Muscle layer of colon (tissue), 2 donors: ENCODE measurements around the gene AGFG2.
A peak's percentile ranks its signal among the peaks of the same experiment; 100 is the strongest.
"Not testable (repeated sequence)": the region's sequence is repeated elsewhere in the genome, so short reads cannot be mapped to it uniquely, and the experiment has no call there.

Experiments used
- H3K27ac ChIP-seq: one replicate; pipeline ENCODE4 v1.7.0; 2013; ENCODE audit warnings: low read depth, mild to moderate bottlenecking, low read length, moderate library complexity
- H3K27me3 ChIP-seq, 2 donors: one replicate each; pipeline ENCODE4 v1.7.0; 2013; ENCODE audit warnings: low read length in 2 of 2, mild to moderate bottlenecking in 2 of 2; ENCODE audit not compliant: insufficient read depth in 2 of 2, control insufficient read depth in 1 of 2
- H3K36me3 ChIP-seq: one replicate; pipeline ENCODE4 v1.7.0; 2013; ENCODE audit warnings: mild to moderate bottlenecking, low read length; ENCODE audit not compliant: insufficient read depth
- H3K4me1 ChIP-seq: one replicate; pipeline ENCODE4 v1.7.0; 2013; ENCODE audit warnings: mild to moderate bottlenecking, low read length; ENCODE audit not compliant: insufficient read depth
- H3K4me3 ChIP-seq, 2 donors: one replicate each; pipeline ENCODE4 v1.7.0; 2013; ENCODE audit warnings: low read length in 2 of 2, low read depth in 1 of 2, mild to moderate bottlenecking in 1 of 2, moderate library complexity in 1 of 2
- H3K9ac ChIP-seq: one replicate; pipeline ENCODE4 v1.7.0; 2013; ENCODE audit warnings: low read length
- H3K9me3 ChIP-seq: one replicate; pipeline ENCODE4 v1.7.0; 2013; ENCODE audit warnings: mild to moderate bottlenecking, low read length
- donor health status: abdominal sarcoma.
- donor health status: Adenocarcinoma of cecum.

Gene AGFG2

DNA sequence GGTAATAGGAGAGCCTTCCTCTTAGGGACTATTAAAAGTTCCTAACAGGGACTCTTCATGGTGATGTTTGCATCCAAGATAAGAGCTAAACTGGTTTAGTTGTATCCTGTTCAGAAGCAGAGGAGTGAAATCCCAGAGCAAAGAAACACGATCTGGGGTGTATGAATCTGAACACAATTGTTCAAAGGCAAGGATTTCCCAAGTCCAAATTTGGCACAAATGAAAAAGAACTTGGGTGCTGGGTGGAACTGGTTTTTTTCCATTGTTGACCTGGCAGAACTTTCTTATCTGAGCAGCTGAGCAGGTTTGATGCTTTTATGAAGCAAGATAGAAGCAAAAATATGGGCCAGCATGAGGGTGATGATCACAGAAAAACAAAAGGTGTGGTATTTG, 6.0 kb downstream of the AGFG2 start:
- H3K27ac ChIP-seq, result peak overlapping the region; percentile 90
- peaks cover 41% of the 10 kb centered on the region for H3K4me1 ChIP-seq
- no peak overlapping the region for H3K9ac ChIP-seq
- no peaks in the 10 kb centered on the region for H3K36me3 ChIP-seq
- H3K9me3 ChIP-seq, result no peaks in the 10 kb centered on the region
- no peaks in the 10 kb centered on the region for H3K27me3 ChIP-seq
- H3K4me3 ChIP-seq, result no peak overlapping the region

GRCh38 chr7:100545360-100546128, 6.5 kb downstream of the AGFG2 start:
- H3K36me3 ChIP-seq, result no peaks in the 10 kb centered on the region
- H3K9ac ChIP-seq, result no peak overlapping the region
- peaks cover 36% of the 10 kb centered on the region for H3K4me1 ChIP-seq

DNA sequence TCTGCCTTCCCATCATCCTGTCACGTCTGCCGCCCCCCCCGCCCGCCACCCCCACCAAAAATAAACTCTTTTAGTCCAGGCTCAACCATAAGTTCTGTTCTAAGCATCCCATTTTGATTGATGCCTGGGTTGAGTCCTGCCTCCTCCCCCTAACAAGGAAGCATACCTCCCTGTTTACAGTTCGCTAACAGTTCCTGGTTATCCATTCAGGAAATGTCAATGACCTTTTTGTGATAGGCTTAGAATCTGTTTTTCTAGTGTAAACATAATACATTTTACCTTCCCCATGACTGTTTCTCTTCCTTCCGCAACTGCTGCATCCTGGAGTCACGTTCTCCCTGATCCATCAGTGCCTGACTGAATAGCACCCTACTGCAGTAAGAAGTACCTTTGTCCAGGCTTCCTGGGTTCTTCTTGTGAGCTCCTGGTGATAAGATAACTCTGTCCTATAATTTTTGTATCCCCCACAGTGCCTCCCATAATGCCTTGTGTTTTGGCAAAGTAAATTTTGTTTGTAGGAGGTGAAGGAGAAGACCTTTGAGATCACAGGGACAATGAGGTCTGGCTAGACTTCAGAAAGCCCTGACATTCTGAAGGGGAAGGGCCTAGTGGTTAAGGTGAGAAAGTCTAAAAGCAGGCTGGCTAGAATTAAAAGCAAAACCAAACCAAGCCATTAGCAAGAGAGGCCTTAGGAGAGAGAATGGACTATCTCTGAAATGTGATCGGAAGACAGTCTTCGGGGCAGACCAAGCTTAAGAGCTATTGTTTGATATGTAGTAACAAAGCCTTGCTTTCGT, 7.3 kb downstream of the AGFG2 start:
- H3K4me1 ChIP-seq, result peaks cover 36% of the 10 kb centered on the region
- peak overlapping the region; percentile 90 for H3K27ac ChIP-seq
- H3K27me3 ChIP-seq, result no peaks in the 10 kb centered on the region
- H3K36me3 ChIP-seq, result no peaks in the 10 kb centered on the region
- H3K9ac ChIP-seq, result no peak overlapping the region
- no peaks in the 10 kb centered on the region for H3K9me3 ChIP-seq
- H3K4me3 ChIP-seq, result peak overlapping the region in 1 of 2 donors; percentile 7

More at GRCh38 chr7:100545360-100546128, 6.5 kb downstream of the AGFG2 start:
- Histone ChIP-seq H3K9me3 (no peaks in the 10 kb centered on the region), H3K4me3 (no peak overlapping the region), H3K27ac (peak overlapping the region; percentile 90), H3K27me3 (no peaks in the 10 kb centered on the region)

DNA sequence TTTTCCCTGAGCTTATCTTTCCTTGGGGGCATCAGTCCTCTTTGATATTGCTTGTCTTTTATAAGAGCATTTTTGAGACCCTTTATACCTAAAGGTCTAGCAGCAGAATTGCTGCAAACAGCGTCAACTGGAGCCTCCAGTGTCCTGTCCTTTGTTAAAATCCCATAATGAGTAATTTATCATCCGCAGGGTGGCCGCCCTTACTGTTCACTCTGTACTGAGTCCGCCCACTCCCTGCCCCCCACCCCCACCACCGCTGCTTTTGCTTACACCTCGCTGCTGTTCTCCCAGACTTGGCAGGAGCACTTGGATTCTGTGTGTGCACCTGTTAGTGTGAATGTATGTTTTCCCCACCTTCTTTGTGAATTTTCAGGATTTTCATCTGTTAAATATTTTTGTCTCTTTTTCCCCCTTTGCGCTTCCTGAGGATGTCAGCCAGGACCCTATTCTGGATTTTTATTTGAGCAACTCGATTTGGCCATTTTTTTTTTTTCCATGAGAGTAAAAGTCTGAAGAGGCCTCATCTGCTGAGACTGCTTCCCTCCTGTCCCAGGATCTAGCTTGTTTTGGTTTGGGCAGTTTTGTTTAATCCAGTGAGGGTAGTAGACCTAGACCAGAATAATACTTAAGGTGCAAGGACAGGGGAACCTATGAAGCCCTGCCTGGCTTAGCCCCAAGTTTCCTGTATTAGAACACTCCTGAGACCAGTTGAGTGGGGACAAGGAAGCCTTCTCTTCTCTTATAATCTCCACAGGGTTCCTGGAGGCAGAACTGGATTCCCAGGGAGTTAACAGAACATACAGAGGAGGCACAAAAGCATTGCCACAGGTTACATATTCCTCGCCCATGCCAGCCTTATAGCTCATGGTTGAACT, 8.2 kb downstream of the AGFG2 start:
- peaks cover 36% of the 10 kb centered on the region for H3K4me1 ChIP-seq
- peak overlapping the region in 1 of 2 donors; percentile 7 for H3K4me3 ChIP-seq

GRCh38 chr7:100547872-100548271, 8.9 kb downstream of the AGFG2 start:
- Histone ChIP-seq H3K4me3 (no peak overlapping the region), H3K27me3 (no peaks in the 10 kb centered on the region), H3K27ac (peak overlapping the region; percentile 68), H3K9me3 (no peaks in the 10 kb centered on the region), H3K36me3 (peaks cover 6% of the 10 kb centered on the region), H3K4me1 (peaks cover 36% of the 10 kb centered on the region), H3K9ac (no peak overlapping the region)

More for the DNA sequence above, 8.2 kb downstream of the AGFG2 start:
- H3K9ac ChIP-seq, result peak overlapping the region; percentile 24
- H3K27ac ChIP-seq, result peak overlapping the region; percentile 90
- no peaks in the 10 kb centered on the region for H3K27me3 ChIP-seq
- H3K36me3 ChIP-seq, result no peaks in the 10 kb centered on the region
- H3K9me3 ChIP-seq, result no peaks in the 10 kb centered on the region

DNA sequence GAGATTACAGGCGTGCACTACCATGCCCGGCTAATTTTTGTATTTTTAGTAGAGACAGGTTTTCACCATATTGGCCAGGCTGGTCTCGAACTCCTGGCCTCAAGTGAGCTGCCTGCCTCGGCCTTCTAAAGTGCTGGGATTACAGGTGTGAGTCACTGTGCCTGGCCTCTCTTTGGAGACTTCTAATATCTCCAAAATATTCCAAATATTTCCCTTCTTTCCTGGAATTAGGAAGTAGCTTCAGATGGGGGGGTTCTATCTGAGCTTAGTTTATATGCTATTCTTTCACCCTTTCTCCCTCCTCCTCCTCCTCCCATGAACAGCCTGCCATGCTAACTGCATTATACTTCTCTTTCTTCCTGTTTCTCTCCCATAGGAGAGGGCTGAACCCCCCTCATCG, 9.4 kb downstream of the AGFG2 start:
- H3K4me1 ChIP-seq, result peaks cover 36% of the 10 kb centered on the region
- not testable (repeated sequence) for H3K9me3 ChIP-seq, H3K27ac ChIP-seq, H3K9ac ChIP-seq, H3K27me3 ChIP-seq, H3K4me3 ChIP-seq
- H3K36me3 ChIP-seq, result peaks cover 12% of the 10 kb centered on the region

- H3K27ac ChIP-seq, result no peak overlapping the region
- no peaks in the 10 kb centered on the region for H3K9me3 ChIP-seq
- no peaks in the 10 kb centered on the region for H3K27me3 ChIP-seq
- H3K9ac ChIP-seq, result no peak overlapping the region
- peaks cover 36% of the 10 kb centered on the region for H3K36me3 ChIP-seq
- H3K4me1 ChIP-seq, result peaks cover 7% of the 10 kb centered on the region
- no peak overlapping the region for H3K4me3 ChIP-seq
These were observed 13.5 kb downstream of the AGFG2 start for GRCh38 chr7:100552532-100552931.

DNA sequence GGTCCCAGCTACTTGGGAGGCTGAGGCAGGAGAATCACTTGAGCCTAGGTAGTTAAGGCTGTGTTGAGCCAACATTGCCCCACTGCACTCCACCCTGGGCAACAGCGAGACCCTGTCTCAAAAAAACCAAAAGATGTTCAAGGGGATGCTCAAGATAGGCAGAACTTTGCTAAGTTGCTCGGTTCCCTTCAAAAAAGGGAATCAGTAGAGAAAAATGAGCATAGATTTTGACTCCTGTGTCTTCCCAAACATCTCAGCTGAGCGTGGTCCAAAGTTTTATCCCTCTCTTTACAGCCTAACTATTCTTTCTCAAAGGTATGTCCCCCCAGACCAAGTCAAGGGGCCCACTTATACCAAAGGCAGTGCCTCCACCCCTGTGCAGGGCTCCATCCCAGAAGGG, 14.0 kb downstream of the AGFG2 start:
- Histone ChIP-seq H3K27ac (no peak overlapping the region), H3K9me3 (no peaks in the 10 kb centered on the region), H3K27me3 (no peaks in the 10 kb centered on the region), H3K4me3 (no peak overlapping the region), H3K36me3 (peaks cover 36% of the 10 kb centered on the region), H3K4me1 (peaks cover 2% of the 10 kb centered on the region), H3K9ac (no peak overlapping the region)

- Histone ChIP-seq H3K27me3 (no peaks in the 10 kb centered on the region), H3K36me3 (peaks cover 36% of the 10 kb centered on the region), H3K4me1 (no peaks in the 10 kb centered on the region), H3K9me3 (no peaks in the 10 kb centered on the region), H3K27ac (no peak overlapping the region), H3K9ac (no peak overlapping the region), H3K4me3 (no peak overlapping the region)
These were observed 16.7 kb downstream of the AGFG2 start for GRCh38 chr7:100555701-100556100.

DNA sequence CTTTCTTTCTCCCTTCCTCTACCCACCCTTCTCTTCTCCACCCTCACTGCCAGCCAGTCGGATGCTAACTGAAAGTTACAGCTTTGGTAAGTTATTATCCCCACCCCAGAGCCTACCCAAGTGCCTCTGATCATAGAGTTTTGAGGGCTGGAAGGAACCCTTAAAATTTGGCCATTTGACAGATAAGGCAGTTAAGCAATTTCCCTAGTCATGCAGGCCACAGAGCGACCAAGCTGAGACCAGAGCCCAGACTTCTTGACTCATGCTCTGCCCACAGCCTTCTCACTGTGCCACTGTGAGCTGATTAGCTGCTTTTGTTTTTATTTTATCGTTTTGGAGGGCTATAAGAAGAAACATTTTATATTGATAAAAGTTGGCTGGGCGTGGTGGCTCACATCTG, 17.5 kb downstream of the AGFG2 start:
- no peak overlapping the region for H3K27ac ChIP-seq
- peaks cover 36% of the 10 kb centered on the region for H3K36me3 ChIP-seq
- no peaks in the 10 kb centered on the region for H3K9me3 ChIP-seq

GRCh38 chr7:100559127-100559526, 20.1 kb downstream of the AGFG2 start:
- Histone ChIP-seq H3K9ac (no peak overlapping the region), H3K27me3 (no peaks in the 10 kb centered on the region), H3K4me1 (peaks cover 7% of the 10 kb centered on the region), H3K9me3 (no peaks in the 10 kb centered on the region), H3K36me3 (peaks cover 17% of the 10 kb centered on the region), H3K4me3 (no peak overlapping the region), H3K27ac (no peak overlapping the region)

More for the DNA sequence above, 17.5 kb downstream of the AGFG2 start:
- Histone ChIP-seq H3K27me3 (no peaks in the 10 kb centered on the region), H3K4me3 (no peak overlapping the region), H3K4me1 (no peaks in the 10 kb centered on the region), H3K9ac (no peak overlapping the region)
